ENCODE measurements around the gene DENND2D.

DENND2D gene

GRCh38 chr1:111183308-111184069 is 17.0 kb downstream of the DENND2D start:
- in situ Hi-C loops (cut with MboI; ENCODE audit: low sequenced_read_pairs): no loop called here

- in situ Hi-C loops (cut with MboI; ENCODE audit: low sequenced_read_pairs): no loop called here
Observed at GRCh38 chr1:111182052-111182451, 18.4 kb downstream of the DENND2D start.

DNA sequence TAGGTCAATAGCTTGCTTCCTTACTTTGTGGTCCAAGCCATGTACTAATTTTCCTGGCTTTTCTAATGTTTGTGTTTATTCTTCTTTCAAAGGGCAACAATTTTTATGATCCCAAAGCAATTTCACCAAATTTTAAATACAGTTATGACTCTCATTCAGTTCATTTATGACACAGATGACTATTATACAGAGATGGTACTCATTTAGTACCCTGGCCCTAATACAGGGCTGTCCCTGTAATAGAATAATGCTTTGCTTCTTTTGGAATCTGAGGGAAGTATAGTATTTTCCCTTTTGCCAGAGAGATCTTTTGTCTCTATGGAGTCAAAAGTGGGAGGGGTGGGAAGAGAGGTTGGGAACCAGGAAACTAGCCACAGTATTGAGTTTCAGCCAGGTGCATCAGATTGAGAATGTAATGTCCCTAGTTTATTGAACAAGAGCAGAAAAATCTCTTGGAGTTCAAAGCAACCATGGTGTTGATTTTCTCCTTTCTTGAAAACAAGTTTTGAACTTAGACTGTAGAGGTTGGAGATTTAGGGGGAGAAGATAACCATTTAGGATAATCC is 20.4 kb downstream of the DENND2D start:
- in situ Hi-C loops (cut with MboI; ENCODE audit: low sequenced_read_pairs): no loop called here

DNA sequence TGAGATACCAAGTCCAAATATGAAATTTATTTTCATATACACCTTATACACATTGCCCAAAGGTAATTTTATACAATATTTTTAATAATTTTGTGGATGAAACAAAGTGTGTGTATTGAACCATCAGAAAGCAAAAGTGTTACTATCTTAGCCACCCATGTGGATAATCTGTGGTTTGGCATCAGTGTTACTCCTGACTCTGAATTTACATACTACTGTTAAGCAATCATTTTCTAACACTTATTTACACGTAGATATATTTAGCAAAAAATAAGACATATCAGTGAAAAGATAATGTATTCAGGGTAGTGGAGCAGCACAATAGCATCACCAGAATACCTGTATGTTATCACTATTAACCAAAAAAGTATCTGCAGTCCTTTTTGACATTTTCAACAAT is 23.8 kb downstream of the DENND2D start:
- in situ Hi-C loops (cut with MboI; ENCODE audit: low sequenced_read_pairs): no loop called here

DNA sequence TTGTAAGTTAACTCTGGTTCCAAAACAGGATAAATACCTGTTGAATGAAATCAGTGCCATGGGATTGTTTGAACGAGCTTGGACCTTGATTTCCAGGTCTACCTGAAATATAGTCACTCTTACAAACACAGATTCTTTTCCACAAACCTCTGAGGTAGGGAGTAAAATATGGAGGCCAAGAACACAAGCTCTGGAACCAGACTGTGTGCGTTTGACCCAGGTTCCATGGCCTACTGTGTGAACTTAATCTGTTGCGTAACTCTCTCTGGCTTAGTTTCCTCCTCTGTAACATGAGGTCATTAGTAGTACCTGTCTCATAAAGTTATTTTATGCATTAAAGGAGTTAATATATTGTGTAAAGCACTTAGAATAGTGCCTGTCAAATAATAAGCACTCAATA is 25.1 kb downstream of the DENND2D start:
- in situ Hi-C loops (cut with MboI; ENCODE audit: low sequenced_read_pairs): no loop called here

DNA sequence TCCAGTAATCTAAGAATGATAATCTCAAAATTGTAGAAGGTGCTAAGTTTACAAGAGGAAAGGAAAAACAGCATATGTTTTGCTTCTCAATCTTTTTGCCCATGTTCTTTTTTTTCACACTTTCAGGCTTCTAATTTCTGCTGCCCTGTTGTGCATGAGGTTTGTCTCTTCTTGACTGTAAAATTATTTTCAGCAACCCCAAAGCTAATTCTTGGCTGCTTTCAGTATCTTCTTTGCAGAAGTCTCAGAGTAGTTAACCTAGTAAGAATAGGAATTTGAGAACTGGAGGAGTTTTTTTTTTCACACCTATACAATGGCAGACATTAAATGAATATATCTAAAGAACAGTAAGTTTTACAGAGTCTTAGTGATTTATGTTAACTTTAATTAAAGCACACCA is 26.4 kb downstream of the DENND2D start:
- in situ Hi-C loops (cut with MboI; ENCODE audit: low sequenced_read_pairs): no loop called here

GRCh38 chr1:111172463-111172862 is 28.0 kb downstream of the DENND2D start:
- in situ Hi-C loops (cut with MboI; ENCODE audit: low sequenced_read_pairs): no loop called here

DNA sequence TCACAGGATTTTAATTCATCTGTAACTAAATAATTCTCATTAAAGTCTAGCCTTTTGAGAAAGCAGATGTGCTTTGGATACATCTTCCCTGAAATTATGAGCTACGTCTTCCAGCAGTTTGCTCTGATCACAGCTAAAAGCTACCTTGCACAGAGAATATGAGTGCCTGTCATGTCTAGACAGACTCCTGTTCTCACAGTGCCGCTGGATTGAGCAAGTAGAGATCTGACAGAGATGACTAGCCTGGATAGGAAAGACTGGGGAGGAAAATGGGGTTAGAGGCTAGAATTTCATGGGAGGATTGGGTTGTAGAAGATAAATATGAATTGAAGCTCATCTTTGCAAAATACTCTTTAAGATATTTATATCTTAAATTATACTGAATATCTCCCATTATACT is 36.3 kb downstream of the DENND2D start:
- in situ Hi-C loops (cut with MboI; ENCODE audit: low sequenced_read_pairs): no loop called here

DNA sequence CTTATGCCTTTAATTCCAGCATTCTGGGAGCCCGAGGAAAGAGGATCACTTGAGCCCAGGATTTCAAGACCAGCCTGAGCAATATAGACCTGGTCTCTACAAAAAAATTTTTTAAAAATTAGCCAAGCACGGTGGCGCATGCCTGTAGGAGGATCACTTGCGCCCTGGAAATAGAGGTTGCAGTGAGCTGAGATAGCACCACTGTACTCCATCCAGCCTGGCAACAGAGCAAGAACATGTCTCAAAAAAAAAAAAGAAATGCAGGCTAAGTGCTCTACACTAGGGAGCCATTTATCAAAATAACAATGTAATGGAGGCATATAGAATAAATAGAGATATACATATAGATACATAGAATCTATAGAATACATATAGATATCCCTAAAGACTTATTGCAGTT is 37.1 kb downstream of the DENND2D start:
- in situ Hi-C loops (cut with MboI; ENCODE audit: low sequenced_read_pairs): no loop called here

GRCh38 chr1:111162488-111162880 is 38.0 kb downstream of the DENND2D start:
- in situ Hi-C loops (cut with MboI; ENCODE audit: low sequenced_read_pairs): no loop called here

- in situ Hi-C loops (cut with MboI; ENCODE audit: low sequenced_read_pairs): no loop called here
Observed at GRCh38 chr1:111161843-111162487, 38.5 kb downstream of the DENND2D start.

DNA sequence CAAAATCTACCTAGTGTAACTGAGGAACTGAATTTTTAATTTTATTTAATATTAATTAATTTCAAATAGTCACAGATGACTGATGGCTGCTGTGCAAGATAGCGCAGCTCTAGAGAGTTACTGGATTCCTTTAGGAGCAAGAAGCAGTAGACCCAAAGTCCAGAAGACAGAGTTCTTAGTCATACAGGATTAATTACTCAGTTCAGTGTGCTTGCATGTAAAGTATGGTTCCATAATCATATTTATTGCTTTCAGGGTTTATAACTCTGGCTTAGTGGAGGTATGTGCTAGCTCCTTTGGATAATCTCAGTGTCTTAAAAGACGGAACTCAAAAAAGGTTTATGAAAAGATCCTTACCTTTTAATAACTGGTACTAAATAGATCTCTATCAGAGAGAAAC is 43.0 kb downstream of the DENND2D start:
- in situ Hi-C loops (cut with MboI; ENCODE audit: low sequenced_read_pairs): no loop called here

GRCh38 chr1:111154021-111154999 is 46.1 kb downstream of the DENND2D start:
- in situ Hi-C loops (cut with MboI; ENCODE audit: low sequenced_read_pairs): no loop called here

DNA sequence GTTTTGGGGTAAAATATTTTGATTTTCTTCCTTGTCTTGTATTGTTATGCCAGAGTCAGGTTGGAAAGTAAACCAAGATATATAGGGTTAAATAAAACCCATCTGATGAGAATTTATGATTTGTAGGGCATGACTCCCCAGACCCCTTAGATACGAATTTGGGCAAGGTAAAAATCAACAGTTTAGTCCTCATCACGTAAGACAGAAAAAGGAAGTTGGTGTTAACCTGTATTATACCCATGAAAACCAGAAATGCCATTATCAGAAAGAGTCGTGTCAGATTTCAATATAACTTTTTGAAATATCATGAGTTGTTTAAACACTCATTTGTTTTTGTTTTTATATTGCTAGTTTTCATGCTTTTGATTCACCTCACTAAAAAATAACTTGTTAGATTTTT is 48.6 kb downstream of the DENND2D start:
- in situ Hi-C loops (cut with MboI; ENCODE audit: low sequenced_read_pairs): no loop called here

- in situ Hi-C loops (cut with MboI; ENCODE audit: low sequenced_read_pairs): no loop called here
Observed at GRCh38 chr1:111148376-111148881, 52.0 kb downstream of the DENND2D start.

GRCh38 chr1:111147948-111148347 is 52.5 kb downstream of the DENND2D start:
- in situ Hi-C loops (cut with MboI; ENCODE audit: low sequenced_read_pairs): no loop called here

DNA sequence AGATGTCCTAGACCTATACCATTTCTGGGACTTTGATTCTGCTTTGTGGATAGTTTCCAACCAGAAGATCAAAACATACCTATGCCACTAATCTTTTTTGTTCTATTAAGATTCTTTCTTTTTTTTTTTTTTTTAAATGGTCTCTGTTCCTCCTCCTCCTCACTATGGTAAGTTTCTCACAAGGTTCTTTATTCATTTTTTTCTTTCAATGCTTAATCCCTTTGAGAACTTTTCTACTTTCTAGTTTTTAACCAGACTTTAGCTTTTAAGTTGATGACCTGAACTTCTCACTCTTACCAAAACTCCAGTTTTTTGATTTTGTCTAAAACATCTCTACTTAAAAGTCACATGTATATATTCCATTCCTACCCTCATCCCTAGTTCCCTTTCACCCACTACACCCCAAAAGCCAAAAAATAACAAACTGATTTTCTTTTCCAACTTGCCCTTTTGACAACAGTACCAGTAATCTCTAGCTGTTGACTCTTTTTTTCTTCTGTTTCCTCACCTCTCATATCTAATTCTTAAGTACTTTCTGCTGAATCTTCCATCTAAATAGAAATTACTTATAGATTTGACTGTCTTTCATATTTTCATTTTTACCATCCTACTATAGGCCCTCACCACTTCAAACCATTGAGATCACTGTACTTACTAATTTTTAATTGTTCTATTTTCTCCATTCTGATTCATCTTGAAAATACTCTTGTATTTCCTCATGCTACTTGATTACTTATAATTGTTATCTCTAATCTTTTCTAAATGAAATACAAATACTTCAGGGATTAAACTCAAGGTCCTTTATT is 54.3 kb downstream of the DENND2D start:
- in situ Hi-C loops (cut with MboI; ENCODE audit: low sequenced_read_pairs): no loop called here

- in situ Hi-C loops (cut with MboI; ENCODE audit: low sequenced_read_pairs): no loop called here
Observed at GRCh38 chr1:111145542-111145941, 54.9 kb downstream of the DENND2D start.

DNA sequence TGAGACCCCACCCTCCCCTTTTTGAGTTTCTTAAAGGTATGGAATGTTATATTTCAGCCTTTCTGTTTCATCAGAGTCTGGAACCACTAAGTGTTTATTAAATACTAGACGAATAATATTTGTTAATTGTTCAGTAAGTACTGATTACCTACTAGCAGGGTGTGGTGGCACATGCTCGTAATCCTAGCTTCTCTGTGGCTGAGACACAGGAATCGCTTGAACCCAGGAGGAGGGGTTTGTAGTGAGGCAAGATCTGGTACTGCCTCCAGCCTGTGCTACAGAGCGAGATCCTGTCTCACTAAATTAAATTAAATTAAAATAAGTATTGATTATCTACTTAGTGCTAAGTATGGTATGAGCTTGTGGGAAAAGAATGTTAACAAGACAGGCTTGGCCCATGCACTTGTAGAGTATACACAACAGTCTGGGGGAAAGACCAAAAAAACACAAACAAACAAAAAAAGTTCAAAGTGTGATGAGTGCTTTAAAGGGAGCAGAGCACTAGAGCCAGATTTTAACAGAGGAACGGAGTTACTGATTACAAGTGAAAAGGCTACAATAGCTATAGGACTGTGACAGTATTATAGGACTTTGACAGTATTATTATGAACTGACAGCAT is 58.0 kb downstream of the DENND2D start:
- in situ Hi-C loops (cut with MboI; ENCODE audit: low sequenced_read_pairs): no loop called here
